Measurements from ENCODE around the gene PIGS.

Gene PIGS

GRCh38 chr17:28541439-28541838 is 29.9 kb downstream of the PIGS start:
- H3K4me3 ChIP-seq (ENCODE audit: low read depth, low read length) = no peak overlapping the region
- no peak for DNase-seq (ENCODE audit: low read depth, low spot score)
- in situ Hi-C loops (cut with HindIII; ENCODE audit: low sequenced_read_pairs) = no loop called here
- no peak for TF ChIP-seq CTCF (IDR thresholded peaks at IDR 0.05; ENCODE audit: low read depth, low read length)

- TF ChIP-seq CTCF (IDR thresholded peaks at IDR 0.05; ENCODE audit: low read depth, low read length) = no peak
- no peak for DNase-seq (ENCODE audit: low read depth, low spot score)
- in situ Hi-C loops (cut with HindIII; ENCODE audit: low sequenced_read_pairs) = no loop called here
- H3K4me3 ChIP-seq (ENCODE audit: low read depth, low read length) = no peak overlapping the region
Observed at GRCh38 chr17:28540231-28540630, 31.1 kb downstream of the PIGS start.

GRCh38 chr17:28538296-28538895 is 32.9 kb downstream of the PIGS start:
- H3K4me3 ChIP-seq (ENCODE audit: low read depth, low read length) = no peak overlapping the region
- no peak for DNase-seq (ENCODE audit: low read depth, low spot score)
- in situ Hi-C loops (cut with HindIII; ENCODE audit: low sequenced_read_pairs) = no loop called here
- TF ChIP-seq CTCF (IDR thresholded peaks at IDR 0.05; ENCODE audit: low read depth, low read length) = no peak

DNA sequence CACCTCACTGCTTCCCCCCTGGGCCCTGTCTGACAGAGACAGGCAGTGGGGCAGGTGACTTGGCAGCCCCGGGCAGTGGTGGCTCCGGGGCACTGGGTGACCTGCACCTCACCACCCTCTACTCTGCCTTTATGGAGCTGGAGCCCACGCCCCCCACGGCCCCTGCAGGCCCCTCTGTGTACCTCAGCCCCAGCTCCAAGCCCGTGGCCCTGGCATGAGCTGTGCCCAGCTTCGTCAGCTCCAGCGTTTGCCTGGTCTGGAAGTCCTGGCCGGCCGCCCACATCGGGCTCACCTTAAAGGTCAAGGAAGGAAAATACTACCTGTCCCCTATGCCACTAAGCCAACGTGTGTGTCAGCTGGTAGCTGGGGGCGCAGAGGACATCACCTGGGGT is 34.1 kb downstream of the PIGS start:
- in situ Hi-C loops (cut with HindIII; ENCODE audit: low sequenced_read_pairs) = no loop called here
- DNase-seq (ENCODE audit: low read depth, low spot score) = no peak
- TF ChIP-seq CTCF (IDR thresholded peaks at IDR 0.05; ENCODE audit: low read depth, low read length) = no peak
- H3K4me3 ChIP-seq (ENCODE audit: low read depth, low read length) = no peak overlapping the region

DNA sequence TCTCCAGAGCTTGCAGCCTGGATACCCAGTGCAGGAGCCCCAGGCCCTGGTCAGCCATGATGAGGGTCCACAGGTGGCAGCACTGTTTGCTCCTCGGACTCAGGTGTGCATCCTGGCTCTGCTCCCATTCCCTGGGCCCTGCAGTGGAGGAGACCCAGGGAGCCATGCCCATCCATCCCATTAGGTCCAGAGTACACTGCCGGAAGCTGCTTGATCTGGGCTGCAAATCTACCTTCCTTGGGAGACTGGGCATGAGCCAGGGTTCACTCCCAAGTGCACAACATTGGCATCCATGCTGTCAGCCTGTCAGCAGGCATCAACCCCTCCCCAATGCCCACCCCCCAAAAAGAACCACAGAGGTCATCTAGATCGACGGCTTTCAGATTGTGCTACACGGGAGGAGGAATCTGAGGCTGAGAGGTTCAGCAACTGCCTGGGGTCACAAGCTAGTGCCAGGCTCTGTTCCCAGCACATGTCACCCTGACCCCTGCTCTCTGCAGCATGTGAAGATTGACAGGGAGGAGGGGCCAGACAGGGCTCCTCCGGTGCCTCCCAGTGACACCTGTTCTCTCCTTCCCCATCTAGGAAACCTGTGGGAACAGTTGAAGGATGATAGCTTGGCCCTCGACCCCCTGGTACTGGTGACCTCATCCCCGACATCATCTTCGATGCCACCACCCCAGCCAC is 34.6 kb downstream of the PIGS start:
- H3K4me3 ChIP-seq (ENCODE audit: low read depth, low read length) = no peak overlapping the region
- DNase-seq (ENCODE audit: low read depth, low spot score) = no peak
- TF ChIP-seq CTCF (IDR thresholded peaks at IDR 0.05; ENCODE audit: low read depth, low read length) = no peak
- in situ Hi-C loops (cut with HindIII; ENCODE audit: low sequenced_read_pairs) = no loop called here

GRCh38 chr17:28534740-28535375 is 36.5 kb downstream of the PIGS start:
- no peak overlapping the region for H3K4me3 ChIP-seq (ENCODE audit: low read depth, low read length)
- no peak for DNase-seq (ENCODE audit: low read depth, low spot score)
- in situ Hi-C loops (cut with HindIII; ENCODE audit: low sequenced_read_pairs) = no loop called here
- TF ChIP-seq CTCF (IDR thresholded peaks at IDR 0.05; ENCODE audit: low read depth, low read length) = no peak

All from astrocyte of the spinal cord (primary cell).